NCI-H510A treated with DMSO at 0.1 percent for 48 hours (cell line): ENCODE data around the gene CLEC17A.

Experiments used
- DNase-seq: peaks from one replicate; lab custom pipeline; 2025; lab: John Stamatoyannopoulos, UW

The CLEC17A gene

DNA sequence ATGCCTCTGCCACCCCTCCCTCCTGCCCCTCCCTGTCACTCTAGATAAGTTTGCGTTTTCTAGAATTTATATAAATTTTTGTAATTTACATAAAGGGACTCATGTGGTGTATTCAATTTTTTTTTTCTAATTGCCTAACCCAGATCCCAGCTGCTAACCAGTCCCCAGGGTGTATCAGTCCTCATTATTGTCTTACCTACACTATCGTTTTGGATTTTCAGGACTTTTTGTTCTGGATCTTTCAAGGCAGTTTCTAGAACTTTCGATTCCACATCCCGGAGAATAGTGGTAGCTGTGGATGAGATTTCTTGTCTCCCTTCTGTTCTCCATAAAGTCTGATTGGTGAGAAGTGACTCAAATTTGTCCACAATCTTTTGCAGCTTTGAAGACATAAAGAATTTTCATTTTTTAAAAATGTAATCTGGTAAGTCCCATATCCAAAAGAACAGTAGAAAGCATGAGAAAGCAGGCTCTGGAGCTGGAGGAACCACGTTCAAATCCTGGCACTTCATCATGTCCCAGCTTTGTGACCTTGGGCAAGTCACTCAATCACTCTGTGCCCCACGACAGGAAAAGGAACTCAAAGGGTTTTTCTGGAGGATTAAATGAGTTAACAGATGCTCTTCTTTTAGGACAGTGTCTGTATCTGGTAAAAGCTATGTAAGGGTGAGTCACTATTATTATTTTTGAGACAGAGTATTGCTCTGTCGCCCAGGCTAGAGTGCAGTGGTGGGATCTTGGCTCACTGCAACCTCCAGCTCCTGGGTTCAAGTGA lies 72.1 kb downstream of the CLEC17A start:
- no peak for DNase-seq

- no peak for DNase-seq
These were observed 72.8 kb downstream of the CLEC17A start for GRCh38 chr19:14655726-14656125.

- DNase-seq = no peak
These were observed 77.1 kb downstream of the CLEC17A start for GRCh38 chr19:14659874-14660489.

DNA sequence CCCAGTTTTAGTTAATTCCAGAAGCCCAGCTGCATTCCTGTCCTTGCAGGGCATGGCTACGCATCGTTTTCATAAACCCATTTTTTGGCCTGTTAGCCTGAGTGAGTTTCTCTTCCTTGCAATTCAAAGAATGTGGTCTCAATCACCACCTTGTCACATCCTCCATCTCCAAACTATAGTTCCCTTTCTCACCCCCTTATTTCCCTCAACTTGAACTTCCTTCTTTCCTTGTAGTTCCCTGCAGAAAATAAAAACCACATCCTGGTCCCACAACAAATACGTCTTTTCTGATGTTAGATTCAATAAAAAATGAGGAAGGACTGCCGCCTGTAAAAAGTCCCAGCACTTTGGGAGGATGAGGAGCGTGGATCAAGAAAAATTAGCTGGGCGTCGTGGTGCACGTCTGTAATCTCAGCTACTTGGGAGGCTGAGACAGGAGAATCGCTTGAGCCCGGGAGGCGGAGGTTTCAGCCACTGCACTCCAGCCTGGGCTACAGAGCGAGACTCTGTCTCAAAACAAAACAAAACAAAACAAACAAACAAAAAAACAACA lies 78.6 kb downstream of the CLEC17A start:
- DNase-seq = no peak
